Keratinocyte (primary cell): Measurements from ENCODE around the gene OR1I1. TPM values are rescaled to one million over a fixed set of nuclear protein-coding genes. Genes with fewer than 3 reads are reported as not detected.

Experiments used
- DNase-seq: peaks from one replicate; pipeline ENCODE4 v3.0.0-alpha.2; 2011; ENCODE audit warnings: low read depth, missing footprints, low spot score
- FAIRE-seq: peaks from 2 replicates; lab custom pipeline; 2011; peaks lifted over from hg19 to GRCh38; lab: Jason Lieb, UNC
- H2AFZ ChIP-seq: 2 replicates; pipeline ENCODE4 v1.6.0; 2012; ENCODE audit warnings: low read length, control low read depth, inconsistent platforms; ENCODE audit not compliant: control insufficient read depth
- H3K27ac ChIP-seq: 2 replicates; pipeline ENCODE4 v1.5.1; 2011; ENCODE audit warnings: low read length; ENCODE audit not compliant: control insufficient read depth, insufficient read depth
- H3K27me3 ChIP-seq: 3 replicates; pipeline ENCODE4 v1.6.0; 2011; ENCODE audit warnings: low read length; ENCODE audit not compliant: control insufficient read depth, insufficient read depth; ENCODE audit errors: extremely low read depth
- H3K36me3 ChIP-seq, 2 experiments: 2 replicates in 1 of 2; 3 replicates in 1 of 2; pipeline ENCODE4 v1.5.1; 2011; ENCODE audit warnings: low read length in 2 of 2, mild to moderate bottlenecking in 1 of 2; ENCODE audit not compliant: control insufficient read depth in 2 of 2, insufficient read depth in 2 of 2; ENCODE audit errors: extremely low read depth in 1 of 2
- H3K4me1 ChIP-seq: 3 replicates; pipeline ENCODE4 v1.5.1; 2011; ENCODE audit warnings: low read length; ENCODE audit not compliant: control insufficient read depth, insufficient read depth; ENCODE audit errors: extremely low read depth
- H3K4me2 ChIP-seq: 3 replicates; pipeline ENCODE4 v1.6.0; 2011; ENCODE audit warnings: low read depth, low read length; ENCODE audit not compliant: control insufficient read depth, insufficient read depth; ENCODE audit errors: extremely low read depth
- H3K4me3 ChIP-seq, 3 experiments: fragments of 200-600 bp in 1 of 3; sonication (generic) in 1 of 3; 2 replicates in 2 of 3; 3 replicates in 1 of 3; pipeline ENCODE4 v1.5.1; 2011 to 2016; ENCODE audit warnings: low read length in 3 of 3, mild to moderate bottlenecking in 3 of 3, control low read depth in 2 of 3, inconsistent platforms in 1 of 3, low read depth in 1 of 3, mixed read lengths in 1 of 3, mixed run types in 1 of 3, moderate library complexity in 1 of 3; ENCODE audit not compliant: control insufficient read depth in 2 of 3, insufficient read depth in 2 of 3; ENCODE audit errors: extremely low read depth in 1 of 3
- H3K79me2 ChIP-seq: 2 replicates; pipeline ENCODE4 v1.6.0; 2012; ENCODE audit warnings: low read length; ENCODE audit not compliant: control insufficient read depth, insufficient read depth
- H3K9ac ChIP-seq: 3 replicates; pipeline ENCODE4 v1.6.0; 2011; ENCODE audit warnings: low read length; ENCODE audit not compliant: control insufficient read depth, insufficient read depth; ENCODE audit errors: extremely low read depth
- H3K9me1 ChIP-seq: 3 replicates; pipeline ENCODE4 v1.6.0; 2011; ENCODE audit warnings: low read length; ENCODE audit not compliant: control insufficient read depth, insufficient read depth; ENCODE audit errors: extremely low read depth
- H3K9me3 ChIP-seq: 2 replicates; pipeline ENCODE4 v1.5.1; 2012; ENCODE audit warnings: low read depth, low read length; ENCODE audit not compliant: control insufficient read depth
- H4K20me1 ChIP-seq: 3 replicates; pipeline ENCODE4 v1.6.0; 2011; ENCODE audit warnings: low read length; ENCODE audit not compliant: control insufficient read depth, insufficient read depth; ENCODE audit errors: extremely low read depth
- CTCF ChIP-seq, 3 experiments: IDR thresholded peaks in 1 of 3; conservative IDR thresholded peaks in 1 of 3; optimal IDR thresholded peaks in 1 of 3; 2 replicates in 2 of 3; 3 replicates in 1 of 3; pipeline versions ENCODE3 to v1.5.1; 2011; ENCODE audit warnings: low read length in 3 of 3, mild to moderate bottlenecking in 3 of 3, moderate library complexity in 2 of 3, control low read depth in 1 of 3, inconsistent platforms in 1 of 3; ENCODE audit not compliant: insufficient read depth in 2 of 3; ENCODE audit errors: extremely low read depth in 1 of 3
- EZH2 ChIP-seq: IDR thresholded peaks from one replicate; pipeline ENCODE4 v1.6.1; 2012; ENCODE audit warnings: inconsistent platforms, mild to moderate bottlenecking, low read length, moderate library complexity
- dilution Hi-C: fragments of 300-500 bp; cut with MboI; formaldehyde crosslinking; loops from one replicate; pipeline ENCODE4 v1.7.0; 2020; ENCODE audit warnings: low sequenced_read_pairs; ENCODE audit not compliant: extremely low pct_ligation_motif_present
- polyA plus RNA-seq, 5 experiments: library from polyadenylated mRNA; depleted of rRNA in 3 of 5; stranded (reverse) in 3 of 5; stranded (forward) in 1 of 5; unstranded in 1 of 5; fragments of >200 nt; gene quantifications; 1 replicate in 1 of 5; 2 replicates in 3 of 5; 3 replicates in 1 of 5; pipeline versions ENCODE4 v1.2.1 to v1.2.3, GENCODE V29; 2011 to 2012; ENCODE audit warnings: missing spikeins in 2 of 5, low read depth in 1 of 5, low replicate concordance in 1 of 5

OR1I1 gene
- polyA plus RNA-seq, 1 donor (not counting 4 experiments of a cell fraction or from before 2014, with no cell fraction given) = not detected

- DNase-seq (no peak), FAIRE-seq (no peak)
- no peaks in the 10 kb centered on the region for H3K9me1 ChIP-seq
- no peaks in the 10 kb centered on the region for H4K20me1 ChIP-seq
- no peaks in the 10 kb centered on the region for H3K79me2 ChIP-seq
- no peak overlapping the region for H3K4me2 ChIP-seq
- no peaks in the 10 kb centered on the region for H3K27me3 ChIP-seq
- H3K27ac ChIP-seq = no peak overlapping the region
- H3K4me1 ChIP-seq = peaks cover 18% of the 10 kb centered on the region
- H3K9ac ChIP-seq = no peak overlapping the region
- no peaks in the 10 kb centered on the region for H3K9me3 ChIP-seq
- no peak overlapping the region for H3K4me3 ChIP-seq
- TF ChIP-seq EZH2 (no peak), CTCF (optimal IDR thresholded peaks at IDR 0.05 in 1 of 3, IDR thresholded peaks at IDR 0.05 in 1 of 3, conservative IDR thresholded peaks at IDR 0.05 in 1 of 3; ENCODE audit: extremely low read depth in 1 of 3, insufficient read depth in 2 of 3, low read length in 3 of 3) (no peak)
- dilution Hi-C loops = no loop called here
- H2AFZ ChIP-seq = no peak overlapping the region
- H3K36me3 ChIP-seq = no peaks in the 10 kb centered on the region
Measured at GRCh38 chr19:15042003-15042402, 40.0 kb upstream of the OR1I1 start.

GRCh38 chr19:15042826-15043225, 39.2 kb upstream of the OR1I1 start:
- H3K9ac ChIP-seq = no peak overlapping the region
- no peaks in the 10 kb centered on the region for H3K36me3 ChIP-seq
- TF ChIP-seq CTCF (optimal IDR thresholded peaks at IDR 0.05 in 1 of 3, IDR thresholded peaks at IDR 0.05 in 1 of 3, conservative IDR thresholded peaks at IDR 0.05 in 1 of 3; ENCODE audit: extremely low read depth in 1 of 3, insufficient read depth in 2 of 3, low read length in 3 of 3) (no peak), EZH2 (no peak)
- no peaks in the 10 kb centered on the region for H3K79me2 ChIP-seq
- H3K4me2 ChIP-seq = no peak overlapping the region
- H3K27ac ChIP-seq = no peak overlapping the region
- H3K4me1 ChIP-seq = peaks cover 11% of the 10 kb centered on the region
- H3K9me1 ChIP-seq = no peaks in the 10 kb centered on the region
- H3K9me3 ChIP-seq = no peaks in the 10 kb centered on the region
- dilution Hi-C loops = no loop called here
- no peaks in the 10 kb centered on the region for H4K20me1 ChIP-seq
- H3K27me3 ChIP-seq = no peaks in the 10 kb centered on the region
- FAIRE-seq (no peak), DNase-seq (no peak)
- no peak overlapping the region for H2AFZ ChIP-seq
- H3K4me3 ChIP-seq = no peak overlapping the region
